ENCODE data around the gene RCOR1. TPM values are rescaled to one million over a fixed set of nuclear protein-coding genes. Genes with fewer than 3 reads are reported as not detected.

Gene RCOR1
- total and polyA plus RNA-seq, 2 of the 4 experiments (the other 2 are of a cell fraction), result 9.0 to 11.2 TPM

GRCh38 chr14:102736956-102737355 lies 144.5 kb downstream of the RCOR1 start:
- H3K18ac ChIP-seq (ENCODE audit: low read depth, low read length), result no peak overlapping the region
- no peak overlapping the region for H2BK120ac ChIP-seq (ENCODE audit: low read depth, low read length)
- H3K27ac ChIP-seq (ENCODE audit: insufficient read depth, low read length), result no peak overlapping the region
- in situ Hi-C loops (cut with MboI; ENCODE audit: low sequenced_read_pairs) (no loop called here), intact Hi-C loops (cut with micrococcal nuclease) (no loop called here), dilution Hi-C loops (cut with HindIII; ENCODE audit: low sequenced_read_pairs, unreplicated experiment) (no loop called here)
- ChIA-PET CTCF (no interaction called here), POLR2A (ENCODE audit: unreplicated experiment) (no interaction called here)
- no peak overlapping the region for H2AFZ ChIP-seq (replicated peaks; ENCODE audit: low read length, poor library complexity)
- no peak overlapping the region for H2BK15ac ChIP-seq (ENCODE audit: low read depth, low read length)
- no peak overlapping the region for H3K14ac ChIP-seq (replicated peaks; ENCODE audit: low read depth, low read length)
- H3K27me3 ChIP-seq (ENCODE audit: control insufficient read depth, insufficient read depth, low read length), result no peaks in the 10 kb centered on the region
- H4K5ac ChIP-seq (ENCODE audit: low read depth, low read length), result no peak overlapping the region
- H3K9me1 ChIP-seq (ENCODE audit: insufficient read depth, low read length), result peaks cover 14% of the 10 kb centered on the region
- no peak overlapping the region for H2AK5ac ChIP-seq (ENCODE audit: low read depth, low read length)
- H4K20me1 ChIP-seq (ENCODE audit: insufficient read depth, low read length), result no peaks in the 10 kb centered on the region; the same call in none of the 2 replicates
- WGBS, 2 experiments (ENCODE audit: extremely low coverage in 2 of 2, insufficient read length in 1 of 2), result 100% methylated on average over 1 of the region's 3 CpGs; no CpG with 5 or more reads in 1 of the 2 experiments
- no peak overlapping the region for H3K4me3 ChIP-seq (ENCODE audit: insufficient read depth, low read depth, low read length)
- H4K8ac ChIP-seq (ENCODE audit: low read depth in 2 of 2, low read length in 2 of 2), result no peak overlapping the region
- TF ChIP-seq CHD1 (IDR thresholded peaks at IDR 0.05; ENCODE audit: low read depth, low read length), result no peak
- TF ChIP-seq RAD21 (IDR thresholded peaks at IDR 0.05; ENCODE audit: low read length), result no peak
- no peak for TF ChIP-seq NFE2L2 (IDR thresholded peaks at IDR 0.05; ENCODE audit: low read depth, low read length)
- TF ChIP-seq FOS (IDR thresholded peaks at IDR 0.05; ENCODE audit: low read depth, low read length), result no peak
- no peak for TF ChIP-seq POLR2A (IDR thresholded peaks at IDR 0.05; ENCODE audit: low read depth, low read length)
- TF ChIP-seq RFX5 (IDR thresholded peaks at IDR 0.05; ENCODE audit: low read depth, low read length), result no peak
- H2BK5ac ChIP-seq (ENCODE audit: low read depth, low read length, poor library complexity, severe bottlenecking), result no peak overlapping the region
- no peak overlapping the region for H3K9ac ChIP-seq (ENCODE audit: low read depth, low read length)
- peaks cover 7% of the 10 kb centered on the region; the same call in 1 of the 2 replicates for H3K36me3 ChIP-seq (ENCODE audit: control insufficient read depth, insufficient read depth, low read length)
- no peaks in the 10 kb centered on the region for H3K4me1 ChIP-seq (ENCODE audit: control insufficient read depth, insufficient read depth, low read length)
- no peak overlapping the region for H4K91ac ChIP-seq (ENCODE audit: insufficient read depth, low read depth, low read length)
- BruUV-seq (replicated peaks), result no TSS peak
- H3K9me3 ChIP-seq (ENCODE audit: control insufficient read depth, insufficient read depth, low read length), result no peaks in the 10 kb centered on the region; the same call in 1 of the 2 replicates
- ATAC-seq (ENCODE audit: low read depth) (no peak), DNase-seq (no peak)
- no peak overlapping the region for H3K4ac ChIP-seq (ENCODE audit: low read depth, low read length)
- no peak overlapping the region for H2BK20ac ChIP-seq (ENCODE audit: low read depth, low read length)
- H3K56ac ChIP-seq (ENCODE audit: extremely low read depth, insufficient read depth, low read length), result no peak overlapping the region
- H3K23ac ChIP-seq (ENCODE audit: low read depth, low read length), result no peak overlapping the region
- H3K79me1 ChIP-seq (ENCODE audit: low read depth in 1 of 2, low read length in 2 of 2), result no peaks in the 10 kb centered on the region
- H2AK9ac ChIP-seq (replicated peaks; ENCODE audit: low read depth, low read length, poor library complexity), result no peak overlapping the region
- H3K4me2 ChIP-seq (ENCODE audit: low read depth, low read length), result no peak overlapping the region
